GM18907 (cell line): ENCODE measurements around the gene ECHS1.
"Not testable (repeated sequence)": the region's sequence is repeated elsewhere in the genome, so short reads cannot be mapped to it uniquely, and the experiment has no call there.

Experiments
- ATAC-seq: cut with Tn5 transposase; IDR thresholded peaks from one replicate; pipeline ENCODE4 v1.9.1; 2021; ENCODE audit warnings: mild to moderate bottlenecking, moderate library complexity; ENCODE audit not compliant: unreplicated experiment

ECHS1 gene

DNA sequence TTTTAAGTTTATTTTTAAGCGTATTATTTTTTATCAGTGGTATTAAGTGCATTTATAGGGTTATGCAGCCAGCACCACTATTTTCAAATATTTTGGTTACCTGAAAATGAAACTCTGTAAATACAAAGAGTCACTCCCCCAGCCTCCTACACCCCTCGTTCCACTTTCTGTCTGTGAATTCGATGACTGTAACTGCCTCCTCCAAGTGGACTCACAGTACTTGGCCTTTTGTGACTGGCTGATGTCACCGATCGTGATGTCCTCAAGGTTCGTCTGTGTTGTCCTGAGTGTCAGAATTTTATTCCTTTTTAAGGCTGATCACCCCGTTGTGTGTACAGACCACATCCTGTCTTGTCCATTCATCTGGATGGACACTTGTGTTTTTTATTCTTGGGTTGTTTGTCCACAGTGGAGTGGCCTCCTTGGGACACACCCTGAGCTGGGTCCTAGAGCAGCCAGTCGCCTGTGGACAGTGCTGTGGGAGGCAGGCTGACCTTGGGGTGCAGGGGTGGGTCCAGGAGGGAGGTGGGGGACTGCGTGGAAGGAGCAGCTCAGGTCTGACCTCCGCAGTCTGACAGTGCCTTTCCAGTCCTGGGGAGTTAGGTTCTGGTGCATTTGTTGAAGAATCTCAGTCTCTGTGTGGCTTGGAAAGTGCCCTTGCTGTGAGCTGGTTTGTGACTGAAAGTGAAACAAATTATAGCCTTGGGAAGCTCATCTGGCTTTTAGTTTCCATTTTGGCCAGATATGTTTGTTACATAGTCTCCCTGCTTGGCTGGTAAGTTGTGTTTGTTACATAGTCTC is 27.7 kb upstream of the ECHS1 start:
- ATAC-seq: peak; percentile 66

- ATAC-seq: no peak
These were observed 26.0 kb upstream of the ECHS1 start for GRCh38 chr10:133399123-133399601.

DNA sequence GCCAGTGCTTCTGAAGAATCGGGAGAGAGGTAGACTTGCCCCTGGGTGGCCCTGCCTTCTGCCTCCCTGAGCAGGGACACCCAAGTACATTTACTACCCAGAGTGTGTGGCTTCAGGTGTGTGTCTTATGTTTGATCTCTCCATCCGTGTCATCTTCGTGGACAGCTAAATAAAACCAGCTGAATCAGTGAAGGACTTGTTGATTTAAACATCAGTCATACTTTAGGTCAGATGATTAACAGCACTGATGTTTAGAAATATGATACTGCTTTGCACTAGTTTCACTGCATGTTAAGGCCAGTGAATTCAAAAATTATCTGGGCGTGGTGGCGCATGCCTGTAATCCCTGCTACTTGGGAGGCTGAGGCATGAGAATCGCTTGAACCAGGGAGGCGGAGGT is 24.8 kb upstream of the ECHS1 start:
- ATAC-seq: no peak

DNA sequence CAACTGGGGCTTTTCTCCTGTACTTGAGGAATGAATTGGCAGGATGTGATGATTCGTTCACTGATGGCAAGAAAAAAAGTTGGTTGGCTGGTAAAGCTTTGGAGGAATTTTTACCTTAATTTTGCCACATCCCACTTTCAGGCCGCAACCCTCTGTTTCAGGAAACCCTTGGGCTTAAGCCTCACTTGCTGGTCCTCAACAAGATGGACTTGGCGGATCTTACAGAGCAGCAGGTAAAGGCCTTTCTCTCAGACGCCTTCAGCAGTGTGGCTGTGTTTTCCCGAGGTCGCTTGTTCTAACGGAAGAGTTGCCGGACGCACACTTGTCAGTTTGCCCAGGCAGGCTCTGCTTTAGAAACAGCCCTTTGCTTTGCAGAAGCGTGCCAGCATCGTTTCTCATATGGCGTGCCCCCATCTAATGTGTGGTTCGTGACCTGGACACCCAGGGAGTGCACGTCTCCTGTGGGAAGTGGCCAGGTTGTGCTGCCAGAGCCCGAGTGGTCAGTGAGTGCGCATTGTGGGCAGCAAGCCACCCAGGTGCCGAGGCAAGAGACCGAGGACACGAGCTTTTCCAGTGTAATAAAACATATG is 23.0 kb upstream of the ECHS1 start:
- no peak for ATAC-seq

GRCh38 chr10:133394801-133395221 is 21.7 kb upstream of the ECHS1 start:
- no peak for ATAC-seq

DNA sequence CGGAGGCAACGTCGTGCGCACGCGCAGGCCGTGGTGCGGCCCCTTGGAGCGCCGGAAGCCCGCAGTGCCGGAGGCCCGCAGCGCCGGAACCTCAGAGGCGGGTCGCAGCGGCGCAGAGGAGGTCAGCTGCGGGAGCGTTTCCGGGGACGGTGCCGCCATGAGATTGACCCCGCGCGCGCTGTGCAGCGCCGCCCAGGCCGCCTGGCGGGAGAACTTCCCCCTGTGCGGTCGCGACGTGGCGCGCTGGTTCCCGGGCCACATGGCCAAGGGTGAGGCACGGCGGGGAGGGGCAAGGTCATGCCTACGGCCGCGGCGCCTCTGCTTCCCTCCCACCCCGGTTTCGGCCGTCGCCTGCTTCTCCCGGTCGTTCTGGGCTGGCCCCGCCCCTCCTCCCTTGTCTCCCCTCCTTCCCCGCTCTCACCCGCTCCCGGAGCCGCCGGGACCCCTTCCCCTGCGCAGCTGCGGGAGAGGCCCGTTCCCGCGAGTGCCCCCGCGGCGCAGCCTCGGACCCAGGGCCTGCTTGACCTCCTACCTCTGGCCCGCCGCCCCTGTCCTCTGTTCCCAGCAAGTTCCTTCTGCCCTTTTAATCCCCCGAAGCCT is 21.0 kb upstream of the ECHS1 start, which contains the start of gene MTG1:
TSS of gene MTG1 (plus strand) at position 94 of the 600 bp plus-strand sequence. CDS start at position 158, 64 bp downstream.
- ATAC-seq: peak; percentile 75

- ATAC-seq: no peak
These were observed 20.4 kb upstream of the ECHS1 start for GRCh38 chr10:133393401-133394063.

DNA sequence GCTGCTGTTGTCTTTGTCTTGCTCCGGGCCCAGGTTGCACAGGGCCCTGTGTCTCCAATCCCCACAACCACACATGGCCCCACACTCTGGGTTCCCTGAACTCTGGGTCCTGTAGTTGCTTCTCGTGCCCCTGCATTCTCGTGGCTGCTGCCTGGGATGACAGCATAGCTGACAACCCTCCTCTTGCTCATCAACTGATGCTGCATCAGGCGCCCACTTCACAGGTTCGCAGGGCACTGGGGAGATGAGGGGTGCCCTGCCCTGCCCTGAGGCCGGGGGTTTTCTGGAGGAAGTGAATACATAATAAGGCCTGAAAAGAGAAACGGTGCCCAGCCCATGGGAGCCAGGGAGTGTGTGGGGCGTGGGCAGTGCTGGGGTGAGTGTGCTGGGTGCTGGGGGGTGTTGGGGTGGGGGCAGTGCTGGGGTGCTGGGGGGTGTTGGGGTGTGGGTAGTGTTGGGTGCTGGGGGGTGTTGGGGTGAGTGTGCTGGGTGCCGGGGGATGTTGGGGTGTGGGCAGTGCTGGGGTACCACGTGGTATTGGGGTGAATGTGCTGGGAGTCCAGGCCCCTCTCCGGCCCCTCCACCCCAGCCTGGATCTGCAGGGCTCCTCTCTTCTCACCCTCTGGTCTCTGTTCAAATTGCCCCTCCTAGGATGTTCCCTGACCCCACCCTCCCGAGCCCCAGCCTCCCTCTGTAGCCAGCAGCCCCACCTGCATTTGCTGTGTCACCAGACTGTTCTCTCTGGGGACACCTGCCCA is 18.8 kb upstream of the ECHS1 start:
- no peak for ATAC-seq

- no peak for ATAC-seq
These were observed 18.1 kb upstream of the ECHS1 start for GRCh38 chr10:133391249-133391635.

GRCh38 chr10:133390597-133391248 is 17.6 kb upstream of the ECHS1 start:
- no peak for ATAC-seq

DNA sequence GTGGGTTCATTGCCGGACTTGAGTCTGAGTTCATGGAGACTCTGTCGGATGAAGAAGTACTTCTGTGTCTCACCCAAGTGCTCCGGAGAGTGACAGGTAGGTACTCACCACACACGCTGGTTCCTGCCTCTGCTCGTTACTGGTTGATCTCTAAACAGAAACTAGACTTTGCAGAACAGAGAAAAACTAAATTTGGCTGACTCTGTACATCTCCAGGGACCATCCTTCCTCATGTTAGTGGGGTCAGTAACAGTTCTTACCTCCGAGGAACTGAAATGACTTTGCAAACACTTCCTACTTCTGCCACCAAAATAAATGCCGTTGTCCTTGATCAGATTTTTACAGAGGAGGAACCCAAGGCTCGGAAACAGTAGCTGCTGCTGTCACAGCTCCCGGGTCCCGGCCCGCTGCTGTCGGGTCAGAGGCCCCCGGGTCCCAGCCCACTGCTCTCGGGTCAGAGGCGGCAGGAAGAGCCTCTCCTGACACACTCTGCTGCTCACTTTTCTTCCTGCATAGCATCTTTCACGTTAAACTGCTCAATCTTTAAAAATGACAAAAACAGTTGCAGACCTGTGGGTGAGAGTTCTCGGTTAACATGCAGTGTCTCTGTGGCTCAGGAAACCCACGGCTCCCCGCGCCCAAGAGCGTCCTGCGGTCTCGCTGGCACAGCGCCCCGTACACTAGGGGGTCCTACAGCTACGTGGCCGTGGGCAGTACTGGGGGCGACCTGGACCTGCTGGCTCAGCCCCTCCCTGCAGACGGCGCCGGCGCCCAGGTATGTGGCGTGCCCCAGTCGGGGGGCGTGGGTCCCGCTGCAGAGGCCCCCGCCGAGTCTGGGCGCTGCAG is 16.0 kb upstream of the ECHS1 start:
- ATAC-seq: peak; percentile 84

DNA sequence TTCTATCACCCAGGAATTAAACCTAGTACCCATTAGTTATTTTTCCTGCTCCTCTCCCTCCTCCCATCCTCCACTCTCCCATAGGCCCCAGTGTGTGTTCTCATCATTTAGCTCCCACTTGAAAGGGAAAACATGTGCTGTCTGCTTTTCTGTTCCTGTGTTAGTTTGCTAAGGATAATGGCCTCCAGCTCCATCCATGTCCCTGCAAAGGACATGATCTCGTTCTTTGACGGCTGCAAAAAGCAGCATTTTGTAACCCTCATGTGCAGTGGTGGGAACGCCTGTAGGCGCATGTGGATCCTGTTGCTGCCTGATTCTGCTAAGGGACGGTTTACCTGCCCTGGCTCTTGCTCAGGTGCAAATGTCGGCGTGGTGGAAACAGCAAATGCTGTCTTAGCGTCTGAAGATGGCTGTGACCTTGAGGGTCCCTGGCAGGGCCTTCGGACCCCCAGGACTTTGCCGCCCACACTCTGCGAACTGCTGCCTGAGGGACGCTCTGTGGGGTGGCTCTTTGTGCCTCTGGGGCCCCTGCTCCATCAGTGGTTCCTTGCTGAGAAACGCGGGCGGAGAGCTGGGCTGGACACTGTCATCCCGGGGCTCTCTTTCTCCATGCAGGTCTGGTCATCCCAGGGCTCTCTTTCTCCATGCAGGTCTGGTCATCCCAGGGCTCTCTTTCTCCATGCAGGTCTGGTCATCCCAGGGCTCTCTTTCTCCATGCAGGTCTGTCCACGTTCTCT is 15.2 kb upstream of the ECHS1 start:
- peak; percentile 5 for ATAC-seq

GRCh38 chr10:133386951-133387350 is 13.8 kb upstream of the ECHS1 start:
- not testable (repeated sequence) for ATAC-seq

DNA sequence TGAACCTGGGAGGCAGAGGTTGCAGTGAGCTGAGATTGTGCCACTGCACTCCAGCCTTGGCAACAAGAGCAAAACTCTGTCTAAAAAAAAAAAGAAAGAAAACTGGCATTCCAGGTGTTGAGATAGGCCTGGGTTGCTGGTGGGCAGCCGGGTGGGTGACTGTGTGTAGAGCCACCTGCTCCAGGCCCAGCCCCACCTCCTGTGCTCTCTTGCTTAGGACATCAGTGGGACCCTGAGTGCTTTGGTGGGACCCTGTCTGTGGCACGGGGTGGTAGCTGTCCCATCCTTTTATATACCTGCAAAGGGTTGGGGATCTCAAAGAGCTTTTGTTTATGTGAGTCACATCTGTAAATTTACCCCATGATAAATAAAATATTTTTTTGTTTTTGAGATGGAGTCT is 12.1 kb upstream of the ECHS1 start:
- no peak for ATAC-seq

DNA sequence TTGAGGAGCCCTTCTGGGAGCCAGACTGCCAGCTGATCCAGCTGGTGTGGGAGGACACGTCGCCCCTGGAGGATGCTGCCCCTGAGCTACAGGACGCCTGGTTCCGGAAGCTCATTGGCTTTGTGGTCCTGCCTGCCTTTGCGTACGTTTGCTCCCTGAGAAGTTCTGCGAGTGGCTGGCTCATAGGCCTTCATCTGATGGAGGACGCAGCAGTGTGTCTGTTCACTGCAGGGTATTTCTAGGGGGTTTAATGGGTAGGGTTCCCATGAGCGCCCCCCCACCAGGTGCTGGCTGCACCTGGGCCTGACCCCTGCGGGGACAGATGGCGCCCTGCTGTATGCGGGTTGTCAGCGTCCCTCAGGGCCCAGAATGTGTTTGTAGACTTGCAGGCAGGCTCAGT is 10.9 kb upstream of the ECHS1 start:
- no peak for ATAC-seq

DNA sequence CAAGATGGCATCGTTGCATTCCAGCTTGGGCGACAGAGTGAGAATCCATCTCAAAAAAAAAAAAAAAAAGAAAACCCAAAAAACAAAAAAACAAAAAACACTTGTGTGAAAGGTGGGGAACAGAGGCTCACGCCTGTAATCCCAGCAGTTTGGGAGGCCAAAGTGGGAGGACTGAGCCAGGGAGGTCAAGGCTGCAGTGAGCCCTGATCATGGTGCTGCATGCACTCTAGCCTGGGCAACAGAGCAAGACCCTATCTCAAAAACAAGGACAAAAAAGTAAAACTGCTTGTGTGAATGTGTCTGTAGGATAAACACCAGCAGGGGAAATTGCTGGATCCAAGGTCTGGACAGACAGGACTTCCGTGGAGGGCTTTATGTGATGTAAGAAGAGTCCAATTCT is 10.4 kb upstream of the ECHS1 start:
- no peak for ATAC-seq

DNA sequence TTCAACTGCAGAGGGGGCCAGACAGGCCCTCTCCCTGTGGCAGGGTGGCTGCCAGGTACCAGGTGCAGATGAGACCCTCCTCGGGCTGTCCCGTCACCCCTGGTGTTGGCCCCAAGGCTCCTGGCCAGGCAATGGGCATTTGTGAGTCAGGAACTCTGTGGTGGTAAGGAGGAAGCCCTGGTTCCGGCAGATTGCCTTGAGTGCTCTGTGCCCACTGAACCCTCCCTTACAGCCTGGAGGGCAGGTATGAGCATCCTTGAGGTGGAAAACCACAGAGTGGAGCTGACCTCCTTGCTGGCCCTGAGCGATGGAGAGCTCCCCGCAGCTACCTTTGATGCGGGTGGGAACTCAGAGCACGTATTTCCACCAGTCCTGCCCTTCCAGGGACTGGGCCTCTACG is 7.9 kb upstream of the ECHS1 start:
- ATAC-seq: no peak

- no peak for ATAC-seq
These were observed 6.9 kb upstream of the ECHS1 start for GRCh38 chr10:133379801-133380666.
